Stimulated activated CD8-positive, alpha-beta memory T cell treated with anti-CD3 and anti-CD28 coated beads, Interleukin-7, amount 100 ng/mL, for 48 hours (primary cell): ENCODE data around the gene SUPT7L.
A peak's percentile ranks its signal among the peaks of the same experiment; 100 is the strongest.
"Not testable (repeated sequence)": the region's sequence is repeated elsewhere in the genome, so short reads cannot be mapped to it uniquely, and the experiment has no call there.

Experiments used
- DNase-seq, 2 donors: peaks; one replicate each; pipeline ENCODE4 v3.0.0-alpha.2; 2020; ENCODE audit warnings: low read depth in 1 of 2; ENCODE audit errors: extremely low read depth in 1 of 2

SUPT7L gene

GRCh38 chr2:27685577-27685976, 22.2 kb upstream of the SUPT7L start:
- DNase-seq: no peak

- not testable (repeated sequence) for DNase-seq
These were observed 21.6 kb upstream of the SUPT7L start for GRCh38 chr2:27685006-27685405.

- peak; percentile 43 to 81 for DNase-seq
These were observed 20.1 kb upstream of the SUPT7L start for GRCh38 chr2:27683390-27684071.

- peak in 1 of 2 donors; percentile 14 for DNase-seq
These were observed 18.9 kb upstream of the SUPT7L start for GRCh38 chr2:27682334-27682771.

GRCh38 chr2:27681841-27682240, 18.4 kb upstream of the SUPT7L start:
- no peak for DNase-seq

GRCh38 chr2:27680571-27680970, 17.2 kb upstream of the SUPT7L start:
- DNase-seq: no peak

GRCh38 chr2:27672723-27673486, 9.5 kb upstream of the SUPT7L start:
- no peak for DNase-seq

GRCh38 chr2:27671235-27671634, 7.8 kb upstream of the SUPT7L start:
- DNase-seq: no peak

- no peak for DNase-seq
These were observed 4.0 kb upstream of the SUPT7L start for GRCh38 chr2:27667446-27667845.

GRCh38 chr2:27664622-27665363, 1.4 kb upstream of the SUPT7L start:
- no peak for DNase-seq

- peak in 1 of 2 donors; percentile 8 for DNase-seq
These were observed 750 bp upstream of the SUPT7L start for GRCh38 chr2:27664154-27664574.

GRCh38 chr2:27661371-27661770, 2.0 kb downstream of the SUPT7L start:
- DNase-seq: no peak

- DNase-seq: no peak
These were observed 8.1 kb downstream of the SUPT7L start for GRCh38 chr2:27655155-27655951.

GRCh38 chr2:27653397-27653796, 10.0 kb downstream of the SUPT7L start:
- DNase-seq: no peak

GRCh38 chr2:27652790-27653189, 10.6 kb downstream of the SUPT7L start:
- DNase-seq: no peak

GRCh38 chr2:27652341-27652740, 11.1 kb downstream of the SUPT7L start:
- no peak for DNase-seq

- no peak for DNase-seq
These were observed 12.4 kb downstream of the SUPT7L start for GRCh38 chr2:27651056-27651455.

GRCh38 chr2:27647737-27648136, 15.7 kb downstream of the SUPT7L start:
- DNase-seq: no peak

- no peak for DNase-seq
These were observed 16.1 kb downstream of the SUPT7L start for GRCh38 chr2:27647289-27647688.

- no peak for DNase-seq
These were observed 18.2 kb downstream of the SUPT7L start for GRCh38 chr2:27645197-27645596.
